GM11168 (cell line): ENCODE measurements around the gene GLDC.
"Not testable (repeated sequence)": the region's sequence is repeated elsewhere in the genome, so short reads cannot be mapped to it uniquely, and the experiment has no call there.

ENCODE experiments used
- in situ Hi-C: fragments of 300-500 bp; cut with MboI; formaldehyde crosslinking; loops from one replicate; pipeline ENCODE4 v1.12.0; 2022; ENCODE audit warnings: low sequenced_read_pairs; ENCODE audit not compliant: unreplicated experiment

Gene GLDC

DNA sequence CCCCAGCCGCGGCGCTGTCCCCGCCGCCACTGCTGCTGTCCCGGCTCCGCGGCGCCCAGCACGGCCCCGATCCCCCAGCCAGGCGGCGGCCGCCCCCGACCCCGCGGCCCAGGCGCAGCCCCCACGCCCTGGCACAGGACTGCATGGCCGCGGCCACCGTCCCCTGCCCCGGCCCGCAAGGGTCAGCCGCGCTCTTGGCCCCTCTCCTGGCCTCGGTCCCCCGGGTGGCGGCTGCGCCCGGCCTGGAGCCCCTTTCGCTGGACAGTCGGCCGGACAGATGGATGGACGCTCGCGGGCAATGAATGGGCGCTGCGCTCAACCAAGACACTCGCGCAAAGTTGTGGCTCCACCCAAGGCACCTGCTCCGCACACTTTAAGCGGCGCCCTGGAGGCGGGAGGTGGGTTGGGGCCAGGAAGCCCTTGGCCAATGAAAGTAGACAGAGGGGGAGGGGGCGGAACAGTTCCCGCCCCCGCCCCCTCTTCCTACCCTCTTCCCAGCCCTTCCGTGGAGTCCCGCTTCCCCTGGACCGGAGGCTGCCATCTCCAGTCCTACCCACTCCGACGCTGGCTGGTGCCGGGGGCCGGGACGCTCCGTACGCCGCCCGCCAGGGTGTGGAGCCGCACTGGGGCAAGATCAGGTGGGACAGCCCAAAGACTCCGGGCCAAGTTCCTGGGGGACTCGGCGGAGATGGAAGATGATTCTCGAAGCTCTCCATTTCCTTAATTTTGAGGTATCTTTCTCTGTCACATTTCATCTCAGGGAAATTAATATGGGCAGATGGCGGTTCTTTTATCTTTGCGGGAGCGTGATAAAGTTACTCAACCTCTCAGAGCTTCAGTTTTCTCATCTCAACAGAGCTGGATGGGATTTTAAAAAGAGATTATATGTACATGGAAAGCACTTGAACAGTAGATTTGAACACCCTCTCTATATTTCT is at the start of gene GLDC:
Gene GLDC (minus strand): TSS at position 375 of the 938 bp plus-strand sequence. CDS start 230 bp downstream, at position 145.
- in situ Hi-C loops: no loop called here

DNA sequence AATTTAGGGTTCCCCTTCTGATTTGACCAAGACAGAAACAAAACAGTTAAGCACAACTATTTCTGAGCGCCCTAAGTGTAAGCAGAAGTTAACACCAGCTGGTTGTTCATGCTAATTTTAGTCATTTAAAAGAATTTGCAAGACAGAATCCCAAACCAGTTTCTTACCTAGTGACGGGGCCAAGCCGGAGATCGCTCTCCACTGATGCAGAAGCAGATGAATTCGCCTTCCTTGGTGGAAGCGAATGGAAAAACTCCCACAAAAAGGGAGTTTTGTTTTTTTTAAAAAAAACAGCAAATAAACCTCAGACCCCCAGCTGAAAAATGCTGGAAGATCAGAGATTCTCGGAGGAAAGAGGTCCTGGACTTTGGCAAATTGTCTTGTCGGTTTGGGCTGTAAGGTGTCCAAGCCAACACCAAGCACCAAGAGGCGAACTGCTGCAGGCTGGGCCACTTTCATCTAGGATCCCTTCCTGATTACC is 47.4 kb upstream of the GLDC start:
- in situ Hi-C loops: no loop called here

DNA sequence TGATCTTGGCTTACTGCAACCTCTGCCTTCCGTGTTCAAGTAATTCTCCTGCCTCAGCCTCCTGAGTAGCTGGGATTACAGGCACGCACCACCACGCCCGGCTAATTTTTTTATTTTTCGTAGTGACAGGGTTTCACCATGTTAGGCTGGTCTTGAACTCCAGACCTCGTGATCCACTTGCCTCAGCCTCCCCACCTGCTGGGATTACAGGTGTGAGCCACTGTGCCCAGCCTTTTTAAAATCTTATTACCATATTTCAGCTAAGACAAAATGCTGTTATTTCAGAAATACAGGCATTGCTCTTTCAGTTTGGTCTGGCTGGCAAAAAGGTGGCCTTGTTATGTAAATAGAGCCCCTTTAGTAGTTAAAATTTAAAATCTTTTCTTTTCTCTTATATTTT is 46.9 kb upstream of the GLDC start:
- in situ Hi-C loops: no loop called here

DNA sequence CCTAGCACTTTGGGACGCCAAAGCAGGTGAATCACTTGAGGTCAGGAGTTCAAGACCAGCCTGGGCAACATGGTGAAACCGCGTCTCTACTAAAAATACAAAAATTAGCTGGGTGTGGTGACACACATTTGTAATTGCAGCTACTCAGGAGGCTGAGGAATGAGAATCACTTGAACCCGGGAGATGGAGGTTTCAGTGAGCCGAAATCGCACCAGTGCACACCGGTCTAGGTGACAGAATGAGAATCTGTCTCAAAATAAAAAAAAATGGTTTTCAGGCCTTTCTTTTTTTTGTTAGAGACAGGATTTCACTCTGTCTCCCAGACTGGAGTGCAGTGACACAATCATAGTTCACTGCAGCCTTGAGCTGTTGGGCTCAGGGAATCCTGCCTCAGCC is 45.1 kb upstream of the GLDC start:
- in situ Hi-C loops: not testable (repeated sequence)

DNA sequence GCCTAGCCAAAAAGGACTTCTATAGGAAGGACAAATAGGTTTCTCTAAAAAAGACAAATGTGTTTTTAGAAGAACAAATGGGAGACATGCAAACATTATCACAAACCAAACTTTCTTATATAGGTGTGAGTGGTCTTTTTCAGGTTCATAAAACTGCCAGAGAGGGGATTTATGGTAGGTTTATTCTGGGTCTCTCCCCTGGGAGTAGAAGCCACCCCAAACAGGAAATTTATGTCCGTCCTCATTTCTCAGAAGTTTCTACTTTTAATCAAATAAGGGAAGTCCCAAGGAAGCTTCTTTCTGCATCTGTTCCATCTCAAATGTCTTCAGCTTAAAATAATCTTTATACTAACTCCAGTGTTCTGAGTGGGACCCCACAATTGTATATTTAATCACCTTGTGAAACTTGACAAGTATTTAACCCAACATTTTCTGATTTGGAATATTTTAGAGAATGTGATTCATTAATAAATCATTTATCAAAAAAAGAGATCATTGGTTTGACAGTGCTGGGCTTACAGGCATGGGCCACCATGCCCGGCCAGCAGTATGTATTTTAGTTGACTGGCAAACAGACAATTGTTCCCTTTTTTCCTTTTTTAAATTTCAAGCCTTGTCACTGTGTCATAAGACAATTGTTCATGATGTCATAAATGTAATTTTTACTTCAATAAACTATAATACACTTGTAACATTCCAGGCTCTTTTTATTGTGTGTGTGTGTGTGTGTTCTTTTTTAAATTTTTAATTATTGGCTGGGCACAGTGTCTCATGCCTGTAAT is 44.6 kb upstream of the GLDC start:
- in situ Hi-C loops: no loop called here

DNA sequence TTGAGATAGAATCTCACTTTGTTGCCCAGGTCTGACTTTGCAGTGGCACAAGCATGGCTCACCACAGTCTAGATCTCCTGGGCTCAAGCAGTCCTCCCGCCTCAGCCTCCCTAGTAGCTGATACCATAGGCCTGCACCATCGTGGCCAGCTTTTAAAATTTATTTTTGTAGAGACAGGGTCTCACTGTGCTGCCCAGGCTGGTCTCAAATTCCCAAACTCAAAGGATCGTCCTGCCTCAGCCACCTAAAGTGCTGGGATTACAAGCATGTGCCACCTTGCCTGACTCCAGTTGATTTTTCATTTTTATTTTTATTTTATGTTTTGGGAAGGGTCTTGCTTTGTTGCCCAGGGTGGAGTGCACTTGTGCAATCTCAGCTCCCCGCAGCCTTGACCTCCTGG is 41.7 kb upstream of the GLDC start:
- in situ Hi-C loops: no loop called here

DNA sequence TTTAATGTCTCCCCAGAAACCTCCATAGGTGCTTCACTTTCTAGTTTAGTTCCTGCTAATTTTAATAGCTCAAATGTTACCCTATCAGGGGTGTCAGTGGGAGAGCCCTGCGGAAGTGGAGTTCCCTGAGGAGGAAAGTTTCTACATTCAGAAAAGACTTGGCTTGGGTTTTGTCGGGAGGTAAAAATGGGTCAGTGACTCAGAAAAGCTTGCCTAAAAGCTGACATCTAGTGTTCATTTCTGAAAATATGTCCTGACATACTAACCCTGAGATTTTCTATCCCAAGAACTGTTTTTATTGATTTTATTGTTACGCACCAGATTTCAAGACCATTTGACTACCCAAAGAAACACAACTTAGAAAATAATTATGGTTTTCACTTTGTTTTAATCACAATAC is 40.9 kb upstream of the GLDC start:
- in situ Hi-C loops: no loop called here

DNA sequence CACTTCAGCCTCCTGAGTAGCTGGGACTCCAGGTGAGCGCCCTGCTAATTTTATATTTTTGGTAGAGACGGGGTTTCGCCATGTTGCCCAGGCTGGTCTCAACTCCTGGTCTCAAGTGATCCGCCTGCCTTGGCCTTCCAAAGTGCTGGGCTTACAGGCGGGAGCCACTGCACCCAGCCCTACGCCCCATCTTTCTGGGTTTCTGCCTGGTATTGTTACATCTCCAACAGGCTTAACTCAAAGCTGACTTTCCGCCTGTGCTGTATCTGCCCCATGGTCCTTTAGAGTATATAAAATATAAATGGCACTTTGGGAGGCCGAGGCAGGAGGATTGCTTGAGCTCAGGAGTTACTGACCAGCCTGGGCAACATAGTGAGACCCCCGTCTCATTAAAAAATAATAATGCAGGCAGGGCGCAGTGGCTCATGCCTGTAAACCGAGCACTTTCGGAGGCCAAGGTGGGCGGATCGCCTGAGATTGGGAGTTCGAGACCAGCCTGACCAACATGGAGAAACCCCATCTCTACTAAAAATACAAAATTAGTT is 36.5 kb upstream of the GLDC start:
- in situ Hi-C loops: no loop called here

DNA sequence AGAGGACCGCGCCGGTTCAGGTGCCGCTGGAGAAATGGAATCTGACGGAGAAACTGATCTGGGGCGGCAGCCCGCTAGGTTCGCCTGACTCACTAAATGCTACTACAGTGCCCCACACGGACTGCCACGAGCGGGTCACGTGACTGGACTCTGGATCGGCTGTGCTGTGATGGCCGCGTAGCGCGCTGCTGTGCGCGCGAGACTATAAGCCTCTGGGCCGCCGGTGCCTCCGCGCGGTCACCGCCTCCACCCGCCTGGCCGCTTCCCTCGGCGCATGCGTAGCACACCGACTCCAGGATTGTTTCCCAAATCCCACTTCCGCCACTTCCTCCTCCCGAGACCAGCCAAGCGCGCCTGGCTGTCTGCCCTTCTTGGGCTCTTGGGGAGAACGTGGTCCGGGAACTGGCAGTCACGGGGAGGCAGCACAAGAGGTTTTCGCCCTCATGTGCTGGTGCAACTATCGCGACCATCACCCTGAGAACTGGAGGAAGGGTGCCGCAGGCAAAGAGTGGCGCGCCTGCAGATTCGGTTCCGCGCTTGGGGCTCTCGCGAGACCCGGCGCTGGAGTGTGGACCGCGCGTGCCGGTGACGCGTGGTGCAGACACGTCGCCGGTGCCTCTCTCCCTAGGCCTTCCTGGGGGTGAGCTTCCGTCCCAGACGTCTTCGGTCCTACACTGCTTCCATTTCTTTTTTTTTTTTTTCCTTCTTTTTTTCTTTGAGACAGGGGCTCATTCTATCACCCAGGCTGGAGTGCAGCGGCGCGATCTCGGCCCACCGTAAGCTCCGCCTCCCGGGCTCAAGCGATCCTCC is 35.8 kb upstream of the GLDC start:
- in situ Hi-C loops: no loop called here

DNA sequence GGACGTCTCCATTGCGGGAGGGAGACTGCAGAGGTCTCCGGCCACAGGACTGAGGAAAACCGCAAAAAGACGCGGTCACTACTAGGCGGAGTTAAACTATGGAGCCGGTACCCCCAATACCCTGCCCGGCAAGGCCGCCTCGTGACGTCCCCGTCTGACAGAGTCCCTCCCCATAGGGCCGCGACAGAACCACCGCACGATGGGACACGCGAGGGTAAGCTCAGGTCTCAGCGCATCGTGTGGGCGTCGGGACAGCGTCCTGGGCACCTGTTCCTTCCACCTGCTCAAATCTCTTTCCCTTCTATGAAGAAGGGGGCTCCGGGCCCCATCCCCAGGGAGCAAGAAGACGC is 35.2 kb upstream of the GLDC start:
- in situ Hi-C loops: no loop called here

DNA sequence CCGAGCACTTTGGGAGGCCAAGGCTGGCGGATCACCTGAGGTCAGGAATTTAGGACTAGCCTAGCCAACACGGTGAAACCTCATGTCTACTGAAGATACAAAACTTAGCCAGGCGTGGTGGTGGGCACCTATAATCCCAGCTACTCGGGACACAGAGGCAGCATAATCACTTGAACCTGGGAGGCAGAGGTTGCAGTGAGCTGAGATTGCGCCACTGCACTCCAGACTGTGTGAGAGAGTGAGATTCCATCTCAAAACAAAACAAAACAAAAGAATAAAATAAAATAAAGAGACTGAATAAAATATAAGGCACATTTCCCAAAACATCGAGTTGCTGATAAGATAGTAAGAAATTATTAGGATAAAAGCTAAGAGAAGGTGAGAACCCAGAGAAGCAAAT is 32.3 kb upstream of the GLDC start:
- in situ Hi-C loops: no loop called here

DNA sequence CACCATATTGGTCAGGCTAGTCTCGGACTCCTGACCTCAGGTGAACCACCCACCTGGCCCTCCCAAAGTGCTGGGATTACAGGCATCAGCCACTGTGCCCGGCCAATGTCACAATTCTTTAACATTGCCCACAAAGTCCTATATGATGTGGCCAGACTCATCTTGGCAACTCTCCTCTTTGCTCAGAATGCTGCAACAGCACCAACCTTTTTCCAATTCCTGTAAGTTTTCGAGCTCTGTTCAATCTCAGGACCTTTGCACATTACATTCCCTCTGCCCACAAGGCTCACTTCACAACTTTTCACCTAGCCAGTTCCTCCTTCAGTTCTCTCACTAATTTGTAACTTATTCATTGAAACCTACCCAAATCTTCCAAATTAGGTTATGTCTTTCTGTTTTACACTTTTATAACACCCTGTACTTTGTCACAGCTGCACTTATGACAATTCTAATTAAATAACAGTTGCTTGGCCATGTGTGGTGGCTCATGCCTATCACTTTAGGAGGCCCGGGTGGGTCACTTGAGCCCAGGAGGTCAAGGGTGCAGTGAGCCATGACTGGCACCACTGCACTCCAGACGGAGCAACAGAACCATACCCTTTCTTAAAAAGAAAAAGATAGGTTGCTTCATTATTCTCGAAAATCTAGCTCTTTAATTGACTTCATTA is 30.9 kb upstream of the GLDC start:
- in situ Hi-C loops: no loop called here

DNA sequence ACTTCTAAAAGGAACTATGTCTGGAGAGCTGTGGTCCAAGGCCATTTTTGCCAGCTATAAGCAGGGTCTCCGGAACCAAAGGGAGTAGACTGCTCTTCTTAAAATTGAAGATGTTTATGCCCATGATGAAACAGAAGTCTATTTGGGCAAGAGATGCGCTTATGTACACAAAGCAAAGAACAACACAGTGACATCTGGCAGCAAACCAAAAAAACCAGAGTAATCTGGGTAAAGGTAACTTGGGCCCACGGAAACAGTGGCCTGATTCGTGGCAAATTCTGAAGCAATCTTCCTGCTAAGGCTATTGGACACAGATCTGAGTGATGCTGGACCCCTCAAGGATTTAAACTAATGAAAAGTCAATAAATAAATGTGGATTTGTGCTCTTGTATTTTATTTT is 29.7 kb upstream of the GLDC start:
- in situ Hi-C loops: no loop called here

DNA sequence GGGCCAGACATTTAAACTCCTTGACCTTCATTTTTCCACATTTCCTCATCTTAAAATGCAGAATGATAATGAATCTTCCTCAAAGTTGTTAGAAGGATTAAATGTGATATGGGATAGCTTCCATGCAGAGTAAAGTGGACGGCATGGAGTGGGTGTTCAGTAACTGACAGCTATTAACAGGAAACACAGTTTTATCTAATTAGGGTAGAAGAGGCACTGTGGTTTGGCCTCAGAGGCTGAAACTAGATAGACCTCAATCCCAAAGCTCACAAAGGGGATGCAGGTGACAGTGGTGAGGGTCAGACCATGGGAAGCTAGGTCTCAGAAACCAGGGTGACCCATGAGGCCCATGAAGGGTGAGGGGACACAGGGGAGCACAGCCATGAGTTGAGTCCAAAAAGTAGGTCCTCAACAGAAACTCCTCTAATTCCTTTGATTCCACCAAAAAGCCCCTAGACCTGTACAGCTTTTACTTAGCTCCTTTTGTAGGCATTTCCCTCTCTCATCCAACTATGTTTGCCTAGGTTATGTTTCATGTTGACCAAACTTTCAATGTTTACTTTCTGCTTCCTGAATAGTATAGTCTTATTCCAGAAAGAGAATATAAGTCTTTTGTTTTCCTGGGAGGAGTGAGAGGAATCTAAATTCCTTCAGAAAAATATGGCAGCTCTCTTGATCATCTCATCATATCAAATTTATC is 27.9 kb upstream of the GLDC start:
- in situ Hi-C loops: no loop called here

DNA sequence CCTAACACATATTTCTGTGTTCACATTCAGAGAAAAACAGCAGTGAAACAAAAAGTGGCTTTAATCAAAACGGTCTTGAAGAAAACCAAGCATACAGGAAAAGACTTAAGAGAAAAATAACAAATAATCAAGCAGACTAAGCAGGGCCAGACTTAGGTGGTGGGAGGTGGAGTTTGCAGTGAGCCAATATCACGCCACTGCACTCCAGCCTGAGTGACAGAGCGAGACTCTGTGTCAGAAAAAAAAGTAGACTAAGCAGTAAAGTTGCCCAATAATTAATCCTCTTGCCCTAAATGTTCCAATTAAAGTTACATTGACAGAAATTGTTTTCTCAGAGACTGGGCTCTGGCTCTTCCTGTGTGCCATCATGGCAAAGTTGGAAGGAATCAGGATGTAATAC is 26.6 kb upstream of the GLDC start:
- in situ Hi-C loops: no loop called here

DNA sequence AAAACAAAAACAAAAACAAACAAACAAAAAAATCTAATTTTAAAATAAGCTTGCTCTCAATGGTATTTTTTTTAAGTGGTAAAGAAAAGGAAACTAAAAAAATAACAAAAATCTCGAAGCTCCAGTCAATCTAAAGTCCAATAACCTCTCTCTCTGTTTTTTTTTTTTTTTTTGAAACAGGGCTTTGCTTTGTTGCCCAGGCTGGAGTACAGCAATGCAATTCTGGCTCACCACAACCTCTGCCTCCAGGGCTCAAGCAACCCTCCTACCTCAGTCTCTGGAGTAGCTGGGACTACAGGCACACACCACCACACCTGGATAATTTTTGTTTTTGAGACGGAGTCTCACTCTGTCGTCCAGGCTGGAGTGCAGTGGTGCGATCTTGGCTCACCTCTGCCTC is 25.9 kb upstream of the GLDC start:
- in situ Hi-C loops: no loop called here

DNA sequence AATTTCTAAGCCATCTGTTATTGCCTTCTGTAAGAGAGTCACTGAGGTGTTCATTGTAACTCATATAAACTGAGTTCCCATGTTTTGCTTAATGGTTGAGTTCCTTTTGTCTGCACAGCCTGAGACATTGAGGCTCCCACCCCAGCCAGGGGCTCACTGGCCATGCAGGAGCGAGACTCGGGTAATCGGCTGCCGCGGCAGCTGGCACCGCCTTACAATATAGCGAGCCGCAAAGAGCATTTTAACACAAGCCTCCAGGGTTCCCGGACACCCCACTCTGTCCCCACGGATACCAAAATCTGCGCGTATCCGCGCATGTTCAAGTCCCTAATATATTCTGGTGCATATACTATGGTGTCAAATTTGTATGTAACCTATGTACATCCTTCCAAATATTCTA is 24.4 kb upstream of the GLDC start:
- in situ Hi-C loops: no loop called here

DNA sequence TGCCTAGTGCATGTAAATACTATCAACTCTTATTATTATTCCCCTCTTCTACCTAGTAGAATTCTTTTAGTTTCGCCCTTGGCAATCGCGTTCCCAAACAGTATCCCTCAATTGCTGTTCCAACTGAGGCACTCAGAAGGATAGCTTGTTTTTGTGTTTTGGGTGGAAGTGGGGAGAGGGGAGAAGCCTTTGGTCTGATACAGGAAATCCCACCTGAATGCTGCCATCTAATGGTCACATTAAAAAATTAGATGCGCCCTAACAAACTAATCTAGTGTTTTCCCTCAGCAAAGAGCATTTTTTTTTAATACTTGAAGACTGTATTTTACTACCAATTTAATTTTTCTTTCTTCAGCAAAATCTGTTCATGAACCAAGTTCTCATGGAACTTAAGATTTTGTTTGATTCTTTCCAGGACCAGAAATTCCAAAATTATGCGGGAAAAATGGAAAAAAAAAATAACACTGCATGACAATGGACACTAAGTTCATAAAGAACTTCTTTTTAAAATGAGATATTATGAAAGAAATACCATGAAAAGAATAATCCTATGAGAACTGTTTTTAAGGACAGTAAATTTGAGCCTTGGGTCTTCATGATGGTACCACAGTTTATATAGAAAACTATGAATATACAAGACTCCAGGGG is 22.2 kb upstream of the GLDC start:
- in situ Hi-C loops: no loop called here

DNA sequence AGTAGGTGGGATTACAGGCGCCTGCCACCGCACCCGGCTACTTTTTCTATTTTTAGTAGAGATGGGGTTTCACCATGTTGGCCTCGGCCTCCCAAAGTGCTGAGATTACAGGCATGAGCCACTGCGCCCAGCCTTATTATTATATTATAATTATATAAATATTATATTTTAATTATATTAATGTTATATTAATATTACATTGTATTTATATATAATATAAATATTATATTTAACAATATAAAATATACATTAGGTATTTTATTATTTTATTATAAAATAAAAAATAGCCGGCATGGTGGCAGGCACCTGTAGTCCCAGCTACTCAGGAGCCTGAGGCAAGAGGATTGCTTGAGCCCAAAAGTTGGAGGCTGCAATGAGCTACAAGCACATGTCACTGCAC is 21.6 kb upstream of the GLDC start:
- in situ Hi-C loops: no loop called here
